Activated naive CD8-positive, alpha-beta T cell treated with anti-CD3 and anti-CD28 coated beads, Interleukin-2, amount 10 ng/mL, durations not matched to agents 7 days and 5 days (primary cell): ENCODE measurements around the gene RANBP17. TPM values are rescaled to one million over a fixed set of nuclear protein-coding genes. Genes with fewer than 3 reads are reported as not detected.
"Not testable (repeated sequence)": the region's sequence is repeated elsewhere in the genome, so short reads cannot be mapped to it uniquely, and the experiment has no call there.

Experiments
- ATAC-seq: fragments of 150-1000 bp; cut with Tn5 transposase; one replicate; pipeline ENCODE4 v1.10.0; 2021; ENCODE audit warnings: low read depth, moderate library complexity
- POLR2A ChIA-PET: fragments of 350-600 bp; sonication (Branson Sonifier 250); formaldehyde crosslinking; loops from one replicate; lab custom pipeline; 2021; ENCODE audit warnings: antibody characterized with exemption; lab: Charles Lee
- DNase-seq: peaks from one replicate; pipeline ENCODE4 v3.0.0; 2021
- H3K27ac Mint-ChIP-seq: one replicate; pipeline ENCODE4 v1.8.0; 2022; ENCODE audit warnings: mild to moderate bottlenecking, mixed read lengths
- H3K27me3 Mint-ChIP-seq: one replicate; pipeline ENCODE4 v1.8.0; 2022; ENCODE audit warnings: mild to moderate bottlenecking, moderate library complexity, mixed read lengths
- H3K36me3 Mint-ChIP-seq: one replicate; pipeline ENCODE4 v1.8.0; 2021; ENCODE audit warnings: mild to moderate bottlenecking, mixed read lengths
- H3K4me1 Mint-ChIP-seq: one replicate; pipeline ENCODE4 v1.8.0; 2021; ENCODE audit warnings: mixed read lengths
- H3K4me3 Mint-ChIP-seq: one replicate; pipeline ENCODE4 v1.8.0; 2022; ENCODE audit warnings: mild to moderate bottlenecking, moderate library complexity, mixed read lengths
- H3K9me3 Mint-ChIP-seq: one replicate; pipeline ENCODE4 v1.8.0; 2021; ENCODE audit warnings: mixed read lengths
- total RNA-seq, 2 experiments: library from RNA; stranded (reverse); gene quantifications; one replicate each; pipeline ENCODE4 v1.2.3, GENCODE V29; 2021

The RANBP17 gene
- total RNA-seq, 2 experiments from 2014 or later: 0.53 TPM; not detected in 1

DNA sequence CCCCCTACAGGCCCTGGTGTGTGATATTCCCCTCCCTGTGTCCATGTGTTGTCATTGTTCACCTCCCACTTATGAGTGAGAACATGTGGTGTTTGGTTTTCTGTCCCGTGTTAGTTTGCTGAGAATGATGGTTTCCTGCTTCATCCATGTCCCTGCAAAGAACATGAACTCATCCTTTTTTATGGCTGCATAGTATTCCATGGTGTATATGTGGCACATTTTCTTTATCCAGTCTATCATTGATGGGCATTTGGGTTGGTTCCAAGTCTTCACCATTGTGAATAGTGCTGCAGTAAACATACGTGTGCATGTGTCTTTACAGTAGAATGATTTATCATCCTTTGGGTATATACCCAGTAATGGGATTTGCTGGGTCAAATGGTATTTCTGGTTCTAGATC lies 313.1 kb downstream of the RANBP17 start:
- ATAC-seq, H3K9me3 Mint-ChIP-seq: not testable (repeated sequence)
- H3K27me3 Mint-ChIP-seq: peaks cover 13% of the 10 kb centered on the region

DNA sequence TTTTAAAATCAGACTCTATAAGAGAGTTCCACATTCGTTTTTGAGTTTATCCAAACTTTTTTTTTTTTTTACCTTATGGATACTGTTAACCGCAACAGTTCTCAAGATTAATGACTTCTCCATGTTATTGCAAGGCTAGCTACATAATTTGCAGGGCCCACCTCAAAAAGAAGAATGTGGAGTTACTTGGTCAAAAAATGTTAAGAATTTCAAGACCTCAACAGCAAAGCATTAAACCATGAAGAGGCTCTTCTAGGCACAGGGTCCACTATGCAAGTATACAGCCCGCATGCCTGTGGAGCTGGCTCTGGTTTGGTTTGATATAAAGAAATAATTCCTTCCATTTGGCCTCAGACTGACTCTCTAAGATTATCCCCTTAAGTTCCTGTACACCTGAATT lies 313.9 kb downstream of the RANBP17 start:
- peaks cover 9% of the 10 kb centered on the region for H3K27me3 Mint-ChIP-seq
- H3K36me3 Mint-ChIP-seq: no peaks in the 10 kb centered on the region
- POLR2A ChIA-PET: no interaction called here
- no peak overlapping the region for H3K27ac Mint-ChIP-seq
- DNase-seq (no peak), ATAC-seq (no peak)
- H3K4me1 Mint-ChIP-seq: no peaks in the 10 kb centered on the region
- H3K4me3 Mint-ChIP-seq: no peak overlapping the region
- peaks cover 1% of the 10 kb centered on the region for H3K9me3 Mint-ChIP-seq

More for the DNA sequence above, 313.1 kb downstream of the RANBP17 start:
- DNase-seq, H3K4me1 Mint-ChIP-seq, H3K27ac Mint-ChIP-seq, H3K36me3 Mint-ChIP-seq, H3K4me3 Mint-ChIP-seq, POLR2A ChIA-PET: not testable (repeated sequence)

DNA sequence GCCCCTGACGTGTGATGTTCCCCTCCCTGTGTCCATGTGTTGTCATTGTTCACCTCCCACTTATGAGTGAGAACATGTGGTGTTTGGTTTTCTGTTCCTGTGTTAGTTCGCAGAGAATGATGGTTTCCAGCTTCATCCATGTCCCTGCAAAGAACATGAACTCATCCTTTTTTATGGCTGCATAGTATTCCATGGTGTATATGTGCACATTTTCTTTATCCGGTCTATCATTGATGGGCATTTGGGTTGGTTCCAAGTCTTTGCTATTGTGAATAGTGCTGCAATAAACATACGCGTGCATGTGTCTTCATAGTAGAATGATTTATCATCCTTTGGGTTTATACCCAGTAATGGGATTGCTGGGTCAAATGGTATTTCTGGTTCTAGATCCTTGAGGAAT lies 316.4 kb downstream of the RANBP17 start:
- H3K36me3 Mint-ChIP-seq, DNase-seq, H3K9me3 Mint-ChIP-seq, H3K4me3 Mint-ChIP-seq, POLR2A ChIA-PET, H3K27ac Mint-ChIP-seq, H3K4me1 Mint-ChIP-seq, H3K27me3 Mint-ChIP-seq, ATAC-seq: not testable (repeated sequence)

DNA sequence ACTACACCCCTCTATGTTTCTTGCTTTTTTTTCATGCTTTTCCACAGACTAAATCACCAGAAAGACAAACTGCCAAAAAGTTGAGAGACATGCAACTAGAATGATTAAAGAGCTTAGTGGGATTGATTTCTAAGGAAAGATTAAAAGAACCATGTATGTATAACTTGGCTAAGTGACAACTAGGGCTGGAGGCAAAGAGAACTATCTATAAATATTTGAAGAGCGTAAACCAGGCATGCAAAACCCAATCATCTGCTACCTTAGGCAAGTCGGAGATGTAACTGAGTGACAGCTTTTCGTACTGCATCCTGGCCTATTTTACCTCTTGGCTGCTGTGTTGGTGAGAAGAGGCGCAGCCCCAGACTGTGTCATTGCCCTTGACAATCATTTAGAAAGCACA lies 326.2 kb downstream of the RANBP17 start:
- DNase-seq: no peak
- no peak overlapping the region for H3K27ac Mint-ChIP-seq
- POLR2A ChIA-PET: no interaction called here
- peaks cover 7% of the 10 kb centered on the region for H3K27me3 Mint-ChIP-seq
- no peaks in the 10 kb centered on the region for H3K9me3 Mint-ChIP-seq
- ATAC-seq: no peak
- H3K36me3 Mint-ChIP-seq: no peaks in the 10 kb centered on the region
- no peaks in the 10 kb centered on the region for H3K4me1 Mint-ChIP-seq
- H3K4me3 Mint-ChIP-seq: no peak overlapping the region

DNA sequence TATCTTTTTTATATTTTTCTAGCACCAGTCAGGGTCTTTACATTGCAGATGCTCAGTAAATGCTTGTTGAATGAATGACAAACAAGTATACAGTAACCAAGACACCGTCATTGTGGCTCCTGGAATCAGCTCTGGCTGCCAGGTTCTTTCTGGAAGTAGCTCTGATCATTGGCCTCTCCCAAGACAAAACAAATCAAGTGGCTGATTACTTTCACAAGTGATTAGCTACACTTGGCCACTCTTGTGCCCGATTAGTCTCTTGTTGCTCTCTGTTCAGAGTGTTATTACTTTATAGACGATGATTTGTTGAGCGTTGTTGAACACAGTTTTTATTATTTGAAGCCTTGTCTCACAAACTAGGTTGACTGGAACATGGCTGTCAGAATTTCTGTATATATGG lies 327.6 kb downstream of the RANBP17 start:
- no peaks in the 10 kb centered on the region for H3K9me3 Mint-ChIP-seq
- POLR2A ChIA-PET: no interaction called here
- no peaks in the 10 kb centered on the region for H3K4me1 Mint-ChIP-seq

DNA sequence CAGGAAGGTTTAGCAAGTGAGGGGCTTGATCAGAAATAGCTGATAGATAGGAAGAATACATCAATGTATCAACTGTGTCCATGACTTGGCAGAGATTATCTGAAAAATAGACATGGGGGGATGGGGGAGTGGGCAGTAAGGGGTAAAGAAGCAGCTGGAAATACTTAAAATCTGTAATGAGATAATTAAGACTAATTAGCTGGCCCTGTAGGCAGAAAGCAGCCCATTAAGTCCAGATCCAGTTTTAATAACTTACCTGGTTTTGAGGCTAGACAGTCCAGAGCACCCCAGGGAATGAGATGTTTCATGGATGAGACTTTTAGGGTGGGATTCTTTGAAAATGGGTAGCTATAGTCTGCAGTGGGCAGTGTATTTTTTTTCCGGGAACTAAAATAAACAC lies 330.3 kb downstream of the RANBP17 start:
- Mint-ChIP-seq H3K4me3 (no peak overlapping the region), H3K36me3 (no peaks in the 10 kb centered on the region), H3K9me3 (no peaks in the 10 kb centered on the region), H3K4me1 (no peaks in the 10 kb centered on the region), H3K27me3 (peaks cover 17% of the 10 kb centered on the region), H3K27ac (no peak overlapping the region)
- no peak for DNase-seq
- POLR2A ChIA-PET: no interaction called here
- ATAC-seq: no peak

More for the DNA sequence above, 327.6 kb downstream of the RANBP17 start:
- DNase-seq: no peak
- Mint-ChIP-seq H3K4me3 (no peak overlapping the region), H3K36me3 (no peaks in the 10 kb centered on the region), H3K27ac (no peak overlapping the region), H3K27me3 (peaks cover 10% of the 10 kb centered on the region)
- ATAC-seq: no peak

DNA sequence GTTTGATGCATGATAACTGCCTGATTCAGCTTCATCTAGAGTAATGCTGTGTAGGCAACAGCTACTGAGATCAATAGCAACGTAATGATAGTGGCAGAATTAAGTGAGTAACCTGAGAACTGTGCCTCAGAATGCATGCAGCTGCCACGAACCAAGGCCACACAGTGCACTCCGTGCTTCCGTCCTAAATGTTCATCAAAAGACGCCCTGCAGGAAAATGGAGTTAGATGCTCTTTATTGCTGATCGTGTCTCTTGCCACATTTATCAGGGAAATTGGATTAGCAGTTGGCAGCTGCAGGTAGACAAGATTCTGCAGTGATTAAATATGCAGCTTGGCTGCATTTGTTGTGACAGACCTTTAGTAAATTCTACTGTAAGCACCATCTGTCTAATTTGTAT lies 339.5 kb downstream of the RANBP17 start:
- DNase-seq (no peak), ATAC-seq (no peak)
- H3K4me3 Mint-ChIP-seq: no peak overlapping the region
- no peaks in the 10 kb centered on the region for H3K36me3 Mint-ChIP-seq
- POLR2A ChIA-PET: no interaction called here
- peaks cover 48% of the 10 kb centered on the region for H3K27me3 Mint-ChIP-seq
- H3K9me3 Mint-ChIP-seq: no peaks in the 10 kb centered on the region
- no peak overlapping the region for H3K27ac Mint-ChIP-seq
- H3K4me1 Mint-ChIP-seq: no peaks in the 10 kb centered on the region

DNA sequence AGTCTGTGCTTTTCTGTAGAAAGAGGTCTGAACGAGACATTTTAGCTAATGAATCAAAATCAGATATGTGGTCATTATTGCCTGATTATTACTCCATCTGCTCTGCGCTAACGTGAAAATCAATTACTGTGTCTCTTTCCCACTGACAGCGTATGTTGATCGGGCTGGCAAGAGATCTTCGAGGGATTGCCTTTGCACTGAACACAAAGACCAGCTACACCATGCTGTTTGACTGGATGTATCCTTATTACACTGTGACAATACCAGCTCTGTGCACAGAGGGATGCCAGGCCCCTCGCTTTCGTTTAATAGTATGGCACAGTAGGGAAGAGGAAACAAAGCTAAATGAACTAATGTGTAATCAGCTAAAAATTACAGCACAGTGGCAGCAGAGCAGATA lies 343.6 kb downstream of the RANBP17 start:
- Mint-ChIP-seq H3K27ac (no peak overlapping the region), H3K4me1 (peaks cover 2% of the 10 kb centered on the region), H3K27me3 (peaks cover 43% of the 10 kb centered on the region), H3K4me3 (no peak overlapping the region), H3K9me3 (no peaks in the 10 kb centered on the region), H3K36me3 (no peaks in the 10 kb centered on the region)
- ATAC-seq (no peak), DNase-seq (no peak)
- POLR2A ChIA-PET: no interaction called here

DNA sequence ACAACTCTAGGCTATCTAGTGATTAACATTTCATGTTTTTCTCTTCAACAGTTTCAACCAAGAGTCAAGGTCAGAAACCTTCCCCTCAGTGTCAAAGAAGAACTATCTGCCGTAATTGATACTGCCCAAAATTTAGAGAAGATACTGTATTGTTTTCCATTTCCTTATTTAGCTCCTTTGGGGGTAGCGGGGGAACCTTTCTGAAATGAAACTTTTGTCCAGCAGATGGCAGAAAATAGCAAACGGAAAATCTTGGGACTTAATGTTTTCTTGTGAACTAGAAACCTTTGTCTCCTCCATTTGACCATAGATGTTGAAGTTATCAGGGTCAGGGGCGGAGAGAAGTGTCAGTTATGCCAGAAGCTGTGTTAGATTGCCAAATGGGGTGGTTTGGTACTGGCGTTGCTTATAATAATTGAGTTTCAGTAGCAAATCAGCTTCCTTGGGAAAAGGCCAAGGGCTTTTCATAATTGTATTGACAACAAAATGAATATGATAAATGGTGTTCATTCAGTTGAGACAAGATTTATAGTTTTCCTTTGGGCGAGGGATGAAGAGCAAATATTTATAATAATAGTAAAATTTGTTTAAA lies 345.5 kb downstream of the RANBP17 start:
- POLR2A ChIA-PET: no interaction called here
- Mint-ChIP-seq H3K4me1 (peaks cover 2% of the 10 kb centered on the region), H3K36me3 (no peaks in the 10 kb centered on the region), H3K27ac (no peak overlapping the region), H3K9me3 (no peaks in the 10 kb centered on the region), H3K4me3 (no peak overlapping the region), H3K27me3 (peaks cover 35% of the 10 kb centered on the region)
- ATAC-seq (peak; percentile 54), DNase-seq (no peak)

DNA sequence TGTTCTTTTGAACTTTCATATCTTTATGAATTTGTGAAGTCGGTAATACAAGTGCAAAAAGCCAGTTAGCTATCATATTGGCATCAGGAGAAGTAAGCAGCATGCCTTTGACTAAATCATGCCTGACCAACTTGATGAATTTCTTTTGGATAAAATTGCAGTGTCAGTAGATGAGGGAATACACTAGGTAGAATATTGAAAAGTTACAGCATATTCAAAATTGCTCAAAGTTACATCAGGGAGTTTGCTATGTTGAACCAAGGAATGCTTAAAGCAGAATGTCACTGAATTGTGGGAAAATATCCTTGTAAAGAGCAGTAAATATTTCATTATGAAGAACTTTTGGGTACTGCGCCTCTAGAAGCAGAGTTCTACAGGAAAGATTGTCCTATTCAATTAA lies 360.1 kb downstream of the RANBP17 start:
- Mint-ChIP-seq H3K36me3 (no peaks in the 10 kb centered on the region), H3K9me3 (no peaks in the 10 kb centered on the region), H3K4me3 (no peak overlapping the region), H3K27ac (no peak overlapping the region), H3K4me1 (peaks cover 13% of the 10 kb centered on the region), H3K27me3 (peaks cover 53% of the 10 kb centered on the region)
- DNase-seq: no peak
- POLR2A ChIA-PET: no interaction called here
- ATAC-seq: no peak

DNA sequence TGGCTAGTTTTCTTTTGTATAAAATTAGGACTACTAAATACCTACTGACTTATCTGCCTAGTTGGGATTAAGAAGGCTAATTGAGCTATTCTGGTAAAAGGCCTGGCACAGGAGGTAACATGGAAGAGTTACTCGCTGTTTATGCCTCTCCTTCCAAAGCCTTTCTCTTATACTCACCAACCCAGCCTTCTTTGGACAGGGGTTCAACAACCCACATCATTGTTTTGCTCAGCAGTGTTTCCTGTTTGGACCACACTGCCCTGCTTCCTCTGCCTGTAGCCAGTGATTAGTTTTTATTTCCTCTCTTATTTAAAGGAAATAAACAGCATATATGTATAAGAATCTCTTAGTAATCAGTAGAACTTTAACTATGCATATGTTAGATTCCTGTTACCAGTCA lies 362.1 kb downstream of the RANBP17 start:
- ATAC-seq (peak; percentile 30), DNase-seq (no peak)
- peaks cover 13% of the 10 kb centered on the region for H3K4me1 Mint-ChIP-seq
- no peaks in the 10 kb centered on the region for H3K9me3 Mint-ChIP-seq
- H3K4me3 Mint-ChIP-seq: peak overlapping the region; percentile 1
- peaks cover 44% of the 10 kb centered on the region for H3K27me3 Mint-ChIP-seq
- no peaks in the 10 kb centered on the region for H3K36me3 Mint-ChIP-seq
- H3K27ac Mint-ChIP-seq: no peak overlapping the region
- POLR2A ChIA-PET: no interaction called here

DNA sequence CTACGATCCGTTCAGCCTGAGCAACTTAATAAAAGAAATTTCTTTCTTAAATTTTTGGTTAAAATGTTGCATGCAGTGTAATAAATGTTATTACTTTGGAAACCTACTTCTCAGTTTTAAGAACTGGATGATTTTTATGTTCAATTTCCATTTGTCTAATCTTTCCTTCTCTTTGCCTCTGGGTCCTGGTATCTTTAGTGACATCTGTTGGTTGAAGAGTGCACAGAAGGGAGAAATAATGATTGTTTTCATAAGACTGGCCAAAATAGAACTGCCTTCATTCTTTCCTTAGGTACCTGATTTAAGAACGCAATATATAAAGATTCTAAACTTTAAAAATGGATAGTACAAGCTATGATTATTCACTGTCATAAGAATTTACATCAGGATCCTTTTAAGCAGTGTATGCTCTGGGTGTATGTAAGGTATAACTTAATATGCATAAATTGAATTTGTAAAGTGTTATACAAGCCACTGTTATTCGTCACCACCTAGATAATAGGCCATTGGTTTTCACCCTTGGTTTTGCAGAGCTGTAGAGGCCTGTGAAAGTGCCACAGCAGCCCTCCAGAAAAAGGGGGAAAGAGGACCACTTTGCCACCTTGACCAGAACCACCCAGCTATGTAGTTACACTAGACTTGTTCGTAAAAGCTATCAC lies 364.4 kb downstream of the RANBP17 start:
- Mint-ChIP-seq H3K36me3 (no peaks in the 10 kb centered on the region), H3K4me1 (peaks cover 13% of the 10 kb centered on the region), H3K27ac (no peak overlapping the region), H3K4me3 (no peak overlapping the region), H3K9me3 (no peaks in the 10 kb centered on the region), H3K27me3 (peaks cover 36% of the 10 kb centered on the region)
- POLR2A ChIA-PET: no interaction called here
- no peak for DNase-seq
- no peak for ATAC-seq

DNA sequence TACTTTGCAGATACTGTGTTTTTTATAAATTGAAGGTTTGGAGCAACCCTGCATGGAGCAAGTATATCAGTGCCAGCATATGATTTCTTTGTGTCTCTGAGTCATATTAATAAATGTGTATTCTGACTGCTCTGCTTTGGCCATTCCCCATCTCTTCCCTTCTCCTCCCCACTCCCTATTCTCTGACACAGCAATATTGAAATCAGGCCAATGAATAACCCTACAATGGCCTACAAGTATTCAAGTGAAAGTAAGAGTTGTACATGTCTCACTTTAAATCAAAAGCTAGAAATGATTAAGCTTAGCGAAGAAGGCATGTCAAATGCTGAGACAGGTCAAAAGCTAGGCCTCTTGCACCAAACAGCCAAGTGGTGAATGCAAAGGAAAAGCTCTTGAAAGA lies 365.0 kb downstream of the RANBP17 start:
- Mint-ChIP-seq H3K36me3 (no peaks in the 10 kb centered on the region), H3K4me3 (no peak overlapping the region), H3K27ac (no peak overlapping the region), H3K4me1 (peaks cover 13% of the 10 kb centered on the region), H3K9me3 (no peaks in the 10 kb centered on the region), H3K27me3 (peaks cover 34% of the 10 kb centered on the region)
- POLR2A ChIA-PET: no interaction called here
- ATAC-seq: no peak
- no peak for DNase-seq

DNA sequence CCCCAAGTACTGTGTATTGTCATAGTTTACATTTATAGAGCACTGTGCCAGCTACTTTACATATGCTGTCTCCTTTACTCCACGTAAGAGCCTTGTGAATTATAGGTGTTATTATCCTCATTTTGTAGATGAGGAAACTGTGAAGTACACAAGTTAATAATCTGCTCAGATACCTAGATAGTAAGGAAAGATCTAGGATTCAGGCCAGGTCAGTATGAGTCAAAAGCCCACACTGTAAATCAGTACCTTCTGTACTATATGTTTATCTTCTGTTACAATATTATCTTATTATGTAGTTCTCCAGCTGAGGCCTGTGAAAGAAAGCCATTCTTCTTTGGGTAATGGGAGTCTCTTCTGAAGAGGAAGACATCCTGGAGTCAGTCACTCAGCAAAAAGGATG lies 374.8 kb downstream of the RANBP17 start:
- Mint-ChIP-seq H3K27ac (no peak overlapping the region), H3K4me3 (no peak overlapping the region), H3K27me3 (peaks cover 17% of the 10 kb centered on the region), H3K36me3 (peaks cover 1% of the 10 kb centered on the region), H3K4me1 (peaks cover 10% of the 10 kb centered on the region), H3K9me3 (no peaks in the 10 kb centered on the region)
- ATAC-seq (no peak), DNase-seq (no peak)
- POLR2A ChIA-PET: no interaction called here
